SK-MEL-5 (cell line): ENCODE results near the gene TAF11. TPM values are rescaled to one million over a fixed set of nuclear protein-coding genes. Genes with fewer than 3 reads are reported as not detected.
"Not testable (repeated sequence)": the region's sequence is repeated elsewhere in the genome, so short reads cannot be mapped to it uniquely, and the experiment has no call there.

Experiments
- DNase-seq: peaks from one replicate; pipeline ENCODE4 v3.0.0-alpha.2; 2016; ENCODE audit warnings: low read depth, low spot score
- in situ Hi-C: cut with HindIII; loops from 2 replicates; pipeline ENCODE4 v1.10.0; 2016; ENCODE audit warnings: low sequenced_read_pairs, high pct_unique_total_duplicates, low pct_unique_long_range_greater_than_20kb
- polyA plus RNA-seq, 2 experiments: library from polyadenylated mRNA; depleted of rRNA; stranded (reverse); fragments of >200 nt; gene quantifications; 2 replicates each; pipeline ENCODE4 v1.2.3, GENCODE V29; 2015
- total RNA-seq: library from RNA; depleted of rRNA; stranded (reverse); fragments of >200 nt; shearing (Covaris generic); gene quantifications from 2 replicates; pipeline ENCODE4 v1.2.3, GENCODE V29; 2014; rRNA removed

The TAF11 gene
- 30.3 and 30.9 TPM in 2 replicates for total RNA-seq
- polyA plus RNA-seq (2015; cell fraction: cytosol; rRNA removed): 26.2 and 31.2 TPM in 2 replicates
- polyA plus RNA-seq (2015; cell fraction: nucleus; rRNA removed): 32.5 and 39.6 TPM in 2 replicates

- in situ Hi-C loops: no loop called here
- DNase-seq: peak; percentile 94
Measured at GRCh38 chr6:34887753-34888513, at the start of gene TAF11. Gene TAF11, minus strand, starts transcription at chr6:34888042. Its CDS starts 85 bp downstream, at chr6:34887957.

DNA sequence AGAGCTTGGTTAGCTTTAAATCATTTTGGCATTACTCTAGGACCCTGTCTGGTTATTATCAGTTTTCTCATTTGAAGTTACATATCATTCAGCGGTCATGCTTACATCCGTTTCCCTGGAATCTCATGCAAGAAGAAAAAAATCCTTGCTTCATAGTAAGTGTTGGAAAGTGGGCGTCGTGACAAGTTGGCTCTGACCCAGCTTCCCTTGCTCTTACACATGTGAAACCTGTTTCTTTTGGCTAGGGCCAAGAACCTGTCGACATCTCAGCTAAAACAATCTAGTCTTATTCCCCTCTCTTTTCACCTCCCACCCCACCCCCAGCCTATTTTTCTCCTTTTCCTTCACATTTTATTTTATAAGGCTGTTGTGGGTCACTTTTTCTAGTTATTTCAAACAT lies 46.7 kb upstream of the TAF11 start:
- in situ Hi-C loops: no loop called here
- DNase-seq: no peak

DNA sequence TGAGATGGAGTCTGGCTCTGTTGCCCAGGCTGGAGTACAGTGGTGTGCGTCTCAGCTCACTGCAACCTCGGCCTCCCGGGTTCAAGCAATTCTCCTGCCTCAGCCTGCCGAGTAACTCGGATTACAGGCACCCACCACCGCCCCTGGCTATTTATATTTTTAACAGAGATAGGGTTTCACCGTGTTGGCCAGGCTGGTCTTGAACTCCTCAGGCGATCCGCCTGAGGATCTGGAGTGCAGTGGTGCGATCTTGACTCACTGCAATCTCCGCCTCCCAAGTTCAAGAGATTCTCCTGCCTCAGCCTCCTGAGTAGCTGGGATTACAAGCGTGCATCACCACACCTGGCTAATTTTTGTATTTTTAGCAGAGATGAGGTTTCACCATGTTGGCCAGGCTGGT lies 44.4 kb upstream of the TAF11 start:
- DNase-seq, in situ Hi-C loops: not testable (repeated sequence)

DNA sequence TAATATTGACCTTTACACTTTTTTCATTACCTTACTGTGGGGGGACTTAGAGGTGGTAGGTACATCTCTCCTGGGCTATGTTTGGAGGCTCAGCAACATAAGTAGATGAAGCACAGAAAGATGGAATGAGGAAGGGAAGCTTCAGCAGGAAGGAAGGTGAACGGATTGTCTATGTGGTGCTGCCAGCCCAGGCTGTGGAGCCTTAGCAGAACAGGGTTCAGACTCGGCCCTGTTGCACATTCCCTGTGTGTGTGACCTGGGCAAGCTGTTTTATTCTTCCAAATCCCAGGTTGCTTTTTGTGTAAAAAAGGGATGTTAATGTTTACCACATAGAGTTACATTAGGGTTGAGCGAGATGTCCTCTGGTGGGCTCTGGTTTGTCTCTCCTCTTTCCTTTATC lies 42.4 kb upstream of the TAF11 start:
- in situ Hi-C loops: no loop called here
- no peak for DNase-seq

DNA sequence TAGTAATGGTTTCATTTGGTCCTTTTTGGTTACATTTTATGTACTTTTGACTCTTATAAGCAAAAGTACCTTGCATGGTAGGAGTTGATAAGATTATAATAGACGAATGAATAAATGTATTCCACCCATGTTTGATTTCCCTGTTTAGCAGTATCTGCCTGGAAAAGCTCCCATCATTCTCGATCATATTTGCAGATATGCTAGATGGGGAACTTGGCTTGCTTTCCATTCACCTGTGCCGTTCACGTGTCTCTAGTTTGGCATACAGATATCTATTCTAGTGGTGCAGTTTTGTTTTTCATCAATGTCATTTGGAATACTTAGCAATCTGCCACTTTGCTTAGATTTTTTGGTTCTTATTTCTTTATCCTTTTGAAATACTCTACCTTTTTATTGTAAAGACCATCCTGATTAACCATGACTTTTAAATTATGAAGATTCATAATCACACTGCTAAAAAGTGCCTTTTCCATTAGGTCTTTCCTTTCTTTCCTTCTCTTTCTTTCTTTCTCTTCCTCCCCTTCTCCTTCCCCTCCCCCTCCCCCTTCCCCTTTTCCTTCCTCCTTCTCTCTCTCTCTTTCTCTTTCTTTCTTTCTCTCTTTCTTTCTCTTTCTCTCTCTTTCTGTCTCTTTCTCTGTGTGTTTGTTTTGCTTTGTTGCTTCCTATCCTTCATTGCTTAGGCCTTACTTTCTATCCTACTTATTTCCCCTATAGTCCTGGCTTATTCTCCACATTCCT lies 41.6 kb upstream of the TAF11 start:
- in situ Hi-C loops: no loop called here

DNA sequence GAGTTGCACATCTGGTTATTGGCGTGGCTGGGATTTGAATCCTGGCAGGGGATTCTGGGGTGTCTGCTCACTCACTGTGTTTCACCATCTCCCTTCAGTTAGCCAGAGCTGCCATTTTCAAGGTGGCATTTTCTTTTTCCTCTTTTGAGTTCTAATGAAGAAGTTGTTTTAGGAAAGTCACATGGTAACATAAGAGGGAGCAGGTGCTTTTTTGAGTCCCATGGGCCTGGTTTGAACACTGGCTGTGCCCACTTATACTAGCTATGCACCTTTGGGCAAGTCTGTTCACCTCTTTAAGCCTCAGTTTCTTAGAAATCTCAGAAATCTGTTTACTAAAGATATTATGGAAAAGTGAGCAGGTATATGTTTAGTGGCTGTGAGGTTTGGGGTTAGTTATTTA lies 40.9 kb upstream of the TAF11 start:
- in situ Hi-C loops: no loop called here
- no peak for DNase-seq

More for the DNA sequence above, 41.6 kb upstream of the TAF11 start:
- no peak for DNase-seq

DNA sequence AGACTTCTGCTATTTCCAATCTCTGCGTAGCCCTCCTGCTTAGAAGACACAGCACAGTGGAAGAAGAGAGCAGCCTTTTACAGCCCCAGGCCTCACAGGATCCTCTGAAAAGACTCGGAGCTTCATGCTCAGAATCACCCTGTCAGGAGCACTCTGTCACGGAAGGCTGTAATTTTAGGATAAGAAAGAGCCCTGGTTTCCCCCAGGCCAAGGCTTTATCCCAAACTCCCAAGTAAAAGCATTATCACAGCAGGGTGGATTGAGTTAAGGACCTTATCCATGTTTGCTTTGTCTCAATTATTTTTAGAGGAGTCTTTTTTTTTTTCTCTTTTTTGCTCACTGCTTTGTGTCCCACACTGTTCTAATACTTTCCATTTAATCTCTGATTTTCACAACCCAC lies 40.4 kb upstream of the TAF11 start:
- no peak for DNase-seq
- in situ Hi-C loops: no loop called here

GRCh38 chr6:34926655-34927054 lies 38.8 kb upstream of the TAF11 start:
- in situ Hi-C loops: no loop called here
- DNase-seq: no peak

GRCh38 chr6:34924831-34925625 lies 37.2 kb upstream of the TAF11 start:
- in situ Hi-C loops: no loop called here
- no peak for DNase-seq

DNA sequence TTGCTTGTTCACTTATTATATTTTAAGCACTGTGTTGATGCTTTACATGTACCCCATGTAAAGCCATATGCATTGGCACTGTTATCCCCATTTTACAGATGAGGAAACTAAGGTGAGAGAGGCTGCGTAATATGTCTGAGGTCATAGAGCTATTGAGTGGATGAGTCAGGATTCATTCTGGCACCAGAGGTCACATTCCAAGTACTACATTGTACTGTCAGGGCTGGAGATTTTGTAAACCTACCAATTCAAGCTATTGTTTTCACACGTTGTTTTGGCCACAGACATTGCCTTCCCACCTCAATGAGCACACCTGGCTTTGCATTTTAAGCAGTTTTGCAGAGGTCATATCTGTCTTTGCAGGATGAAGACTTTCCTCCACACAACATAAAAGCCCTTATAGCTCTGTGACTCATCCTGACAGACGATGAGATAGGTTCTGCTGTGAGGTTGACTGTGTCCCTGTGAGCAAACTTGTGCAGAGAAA lies 34.4 kb upstream of the TAF11 start:
- in situ Hi-C loops: no loop called here
- no peak for DNase-seq

DNA sequence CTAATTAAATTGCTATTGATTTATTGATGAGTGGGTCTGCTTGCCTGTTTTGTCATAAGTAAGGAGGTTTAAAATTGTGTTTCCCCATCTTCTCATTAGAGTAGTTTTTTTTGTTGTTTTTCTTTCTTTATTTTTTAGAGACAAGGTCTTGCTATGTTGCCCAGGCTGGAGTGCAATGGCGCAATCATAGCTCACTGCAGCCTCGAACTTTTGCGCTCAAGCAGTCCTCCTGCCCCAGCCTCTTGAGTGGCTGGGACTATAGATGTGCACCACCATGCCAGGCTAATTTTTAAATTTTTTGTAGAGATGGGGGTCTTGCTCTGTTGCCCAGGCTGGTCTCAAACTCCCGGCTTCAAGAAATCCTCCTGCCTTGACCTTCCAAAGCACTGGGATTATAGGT lies 32.3 kb upstream of the TAF11 start:
- in situ Hi-C loops: no loop called here
- no peak for DNase-seq

GRCh38 chr6:34919651-34920050 lies 31.8 kb upstream of the TAF11 start:
- in situ Hi-C loops: no loop called here
- DNase-seq: no peak

DNA sequence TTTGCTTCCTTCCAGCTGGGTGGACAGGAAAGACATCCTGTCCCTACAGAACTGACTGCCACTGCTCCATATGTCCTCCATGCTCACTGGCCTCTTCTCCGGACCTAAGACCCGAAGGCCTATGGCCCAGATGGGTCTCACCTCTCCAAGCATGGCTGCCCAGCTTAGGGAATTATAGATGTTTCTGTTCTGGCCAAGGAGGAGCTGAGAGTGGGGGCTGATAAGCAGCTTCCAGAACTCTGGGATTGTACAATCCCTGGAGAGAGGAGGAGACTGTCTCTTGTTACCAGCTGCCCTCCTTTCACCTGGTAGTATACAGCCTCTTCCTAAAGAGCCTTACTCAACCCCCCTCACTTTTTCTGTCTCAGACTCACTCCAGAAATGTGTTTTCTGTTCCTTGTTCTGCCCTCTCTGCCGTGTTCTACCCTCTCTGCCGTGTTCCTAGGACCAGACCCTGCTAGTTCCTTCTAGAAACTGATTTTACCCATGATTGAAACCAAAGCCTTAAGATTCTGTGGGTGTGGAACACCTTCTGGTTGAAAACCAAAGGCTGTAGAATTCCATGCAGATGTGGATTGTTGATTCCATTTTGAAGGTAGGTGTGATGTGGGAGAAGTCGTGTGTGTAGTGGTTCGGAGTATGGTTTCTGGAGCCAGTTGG lies 29.9 kb upstream of the TAF11 start:
- in situ Hi-C loops: no loop called here
- no peak for DNase-seq

DNA sequence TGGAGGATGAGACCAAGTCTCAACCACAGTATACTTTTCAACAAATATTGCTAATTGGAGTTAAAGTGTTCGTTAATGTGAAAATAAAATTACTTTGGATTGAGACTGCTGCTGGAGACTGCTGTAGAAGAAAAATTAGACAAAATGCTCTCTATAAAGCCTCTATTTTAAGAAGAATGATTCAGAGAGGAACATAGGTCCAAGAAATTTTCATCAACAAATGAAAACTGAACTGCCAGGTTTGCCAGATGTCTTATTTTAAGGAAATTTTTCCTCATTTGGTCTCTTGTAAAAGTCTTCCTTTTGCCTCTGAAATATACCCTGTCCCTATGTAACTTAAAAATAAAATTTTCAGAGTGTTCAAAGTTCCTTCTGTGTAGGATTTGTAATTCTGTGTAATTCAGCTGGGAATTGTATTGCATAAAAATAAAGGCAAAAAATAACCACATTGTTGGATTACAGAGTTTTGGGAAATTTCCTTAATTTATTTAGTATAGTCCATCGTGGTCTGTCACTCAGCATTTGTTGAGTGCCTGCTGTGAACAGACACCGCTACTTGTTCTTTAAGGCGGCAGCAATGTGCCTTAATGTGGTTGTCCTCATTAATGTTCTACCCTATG lies 28.6 kb upstream of the TAF11 start:
- DNase-seq: no peak
- in situ Hi-C loops: no loop called here

GRCh38 chr6:34914358-34914757 lies 26.5 kb upstream of the TAF11 start:
- in situ Hi-C loops: no loop called here
- DNase-seq: no peak

GRCh38 chr6:34912715-34913464 lies 25.0 kb upstream of the TAF11 start:
- DNase-seq: no peak
- in situ Hi-C loops: no loop called here
